Peyer's patch (tissue), 4 donors: Measurements from ENCODE around the gene CCNH.

Experiments used
- POLR2A ChIP-seq, 2 donors: fragments of 450-650 bp; IDR thresholded peaks; one replicate each; pipeline ENCODE4 v1.5.1; 2017; ENCODE audit warnings: antibody characterized with exemption in 2 of 2, mild to moderate bottlenecking in 2 of 2, moderate library complexity in 2 of 2
- TF ChIP-seq, protein P1 (sequence below), 6 experiments: fragments of 450-650 bp in 4 of 6; fragments of 200-600 bp in 2 of 6; sonication (generic) in 1 of 6; IDR thresholded peaks; one replicate each; pipeline ENCODE4 v1.5.1; 2017 to 2019; ENCODE audit warnings: antibody characterized with exemption in 6 of 6, mild to moderate bottlenecking in 3 of 6, moderate library complexity in 1 of 6

DNA sequence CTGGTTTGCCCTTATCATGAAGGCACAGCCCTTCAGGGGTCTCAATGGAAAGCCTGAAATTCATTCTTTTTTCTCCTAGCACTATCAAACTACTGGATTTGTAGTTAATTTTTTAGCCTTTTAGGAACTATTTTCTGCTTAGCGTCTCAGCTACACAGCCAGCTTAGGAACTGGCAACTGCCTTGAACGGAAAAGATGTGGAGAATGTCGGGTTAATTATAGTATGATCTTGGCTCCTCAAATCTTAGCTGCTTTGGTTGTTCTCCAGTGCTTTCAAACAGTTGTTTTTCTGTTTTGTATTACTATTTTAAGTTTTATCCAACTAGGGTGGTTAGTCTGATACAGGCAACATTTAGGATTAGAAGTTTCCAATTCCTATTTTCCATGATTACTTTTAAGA lies 44.1 kb downstream of the CCNH start:
- TF ChIP-seq, protein P1, sequence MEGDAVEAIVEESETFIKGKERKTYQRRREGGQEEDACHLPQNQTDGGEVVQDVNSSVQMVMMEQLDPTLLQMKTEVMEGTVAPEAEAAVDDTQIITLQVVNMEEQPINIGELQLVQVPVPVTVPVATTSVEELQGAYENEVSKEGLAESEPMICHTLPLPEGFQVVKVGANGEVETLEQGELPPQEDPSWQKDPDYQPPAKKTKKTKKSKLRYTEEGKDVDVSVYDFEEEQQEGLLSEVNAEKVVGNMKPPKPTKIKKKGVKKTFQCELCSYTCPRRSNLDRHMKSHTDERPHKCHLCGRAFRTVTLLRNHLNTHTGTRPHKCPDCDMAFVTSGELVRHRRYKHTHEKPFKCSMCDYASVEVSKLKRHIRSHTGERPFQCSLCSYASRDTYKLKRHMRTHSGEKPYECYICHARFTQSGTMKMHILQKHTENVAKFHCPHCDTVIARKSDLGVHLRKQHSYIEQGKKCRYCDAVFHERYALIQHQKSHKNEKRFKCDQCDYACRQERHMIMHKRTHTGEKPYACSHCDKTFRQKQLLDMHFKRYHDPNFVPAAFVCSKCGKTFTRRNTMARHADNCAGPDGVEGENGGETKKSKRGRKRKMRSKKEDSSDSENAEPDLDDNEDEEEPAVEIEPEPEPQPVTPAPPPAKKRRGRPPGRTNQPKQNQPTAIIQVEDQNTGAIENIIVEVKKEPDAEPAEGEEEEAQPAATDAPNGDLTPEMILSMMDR (IDR thresholded peaks at IDR 0.05): no peak
- no peak for TF ChIP-seq POLR2A (IDR thresholded peaks at IDR 0.05)
